Measurements from ENCODE around the gene CFAP65. TPM values are rescaled to one million over a fixed set of nuclear protein-coding genes. Genes with fewer than 3 reads are reported as not detected.

CFAP65 gene
- total and polyA plus RNA-seq, 9 of the 15 experiments (the other 6 are each of a cell fraction or from before 2014, with no cell fraction given), result not detected

- TF ChIP-seq ZNF121 (CRISPR knock-in tag; conservative IDR thresholded peaks at IDR 0.05) (0 out of 2 replicates have a peak, but pooled peaks have one; percentile 6), PPARD (CRISPR knock-in tag; IDR thresholded peaks at IDR 0.05) (no peak)
- Histone ChIP-seq H3K9me1 (ENCODE audit: control insufficient read depth, insufficient read depth, low read length) (peaks cover 2% of the 10 kb centered on the region), H4K20me1 (replicated peaks; ENCODE audit: control insufficient read depth, insufficient read depth, low read length) (peaks cover 4% of the 10 kb centered on the region; the same call in 1 of the 2 replicates), H2AFZ (ENCODE audit: low read depth, low read length) (no peak overlapping the region), H3K4me1 (replicated peaks in 1 of 2; ENCODE audit: control insufficient read depth in 2 of 2, insufficient read depth in 2 of 2, low read length in 2 of 2) (no peaks in the 10 kb centered on the region), H3K4me2 (ENCODE audit: insufficient read depth, low read length) (no peak overlapping the region), H3K4me3 (no peak overlapping the region), H3K9ac (ENCODE audit: insufficient read depth in 1 of 2, low read depth in 2 of 2, low read length in 2 of 2) (no peak overlapping the region), H3K79me2 (ENCODE audit: control insufficient read depth, insufficient read depth, low read length) (no peaks in the 10 kb centered on the region), H3K27ac (ENCODE audit: extremely low read depth, low read depth, low read length) (no peak overlapping the region), H3K36me3 (ENCODE audit: control insufficient read depth, insufficient read depth, low read length) (no peaks in the 10 kb centered on the region), H3K27me3 (ENCODE audit: control insufficient read depth in 2 of 2, insufficient read depth in 2 of 2, low read length in 2 of 2) (peaks cover 0 to 67% of the 10 kb centered on the region in 2 experiments; a peak in 4 of 5 replicates), H3K9me3 (replicated peaks; ENCODE audit: control insufficient read depth, insufficient read depth, low read depth, low read length) (no peaks in the 10 kb centered on the region)
- ChIA-PET POLR2A (no interaction called here), CTCF (ENCODE audit: low intra/inter-chr PET ratio) (no interaction called here)
- no TSS peak for BruUV-seq (replicated peaks)
- ATAC-seq (no peak), DNase-seq (ENCODE audit: extremely low read depth in 1 of 4, low spot score in 3 of 4) (no peak), FAIRE-seq (no peak)
- in situ Hi-C loops (cut with MboI) (loop anchor here (10.0 kb wide), 1 partner anchor 134 kb away; no protein-coding TSS in a partner anchor), intact Hi-C loops (cut with micrococcal nuclease) (no loop called here)
- WGBS (ENCODE audit: insufficient coverage, low coverage, missing lambda C conversion rate), result 4% methylated on average over 8 of the region's 11 CpGs
Measured at GRCh38 chr2:219020604-219021365, 20.5 kb downstream of the CFAP65 start.

- no peak for TF ChIP-seq ZNF511 (CRISPR knock-in tag; IDR thresholded peaks at IDR 0.05)
- no peak for TF ChIP-seq BCL6 (CRISPR knock-in tag; IDR thresholded peaks at IDR 0.05)
- TF ChIP-seq ETS2 (tag; IDR thresholded peaks at IDR 0.05; ENCODE audit: borderline replicate concordance, poor library complexity, severe bottlenecking), result no peak
- TF ChIP-seq NFRKB (IDR thresholded peaks at IDR 0.05; ENCODE audit: low read depth), result no peak
- no peak for TF ChIP-seq BRF1 (IDR thresholded peaks at IDR 0.05; ENCODE audit: borderline replicate concordance, extremely low read depth, insufficient read length)
- TF ChIP-seq CHCHD3 (CRISPR knock-in tag; IDR thresholded peaks at IDR 0.05), result no peak
- TF ChIP-seq STAT6 (CRISPR knock-in tag; IDR thresholded peaks at IDR 0.05), result no peak
- TF ChIP-seq POLR2AphosphoS2 (IDR thresholded peaks at IDR 0.05; ENCODE audit: low read length), result no peak
- POLR2A ChIA-PET, result interaction anchor here (1.5 kb wide), 1 partner anchor 22 kb away, joined by 4 read pairs; no protein-coding TSS in a partner anchor
- CTCF ChIA-PET (ENCODE audit: low intra/inter-chr PET ratio), result no interaction called here
Measured at GRCh38 chr2:219019436-219019835, 21.9 kb downstream of the CFAP65 start.

More at GRCh38 chr2:219019436-219019835, 21.9 kb downstream of the CFAP65 start:
- Histone ChIP-seq H4K20me1 (replicated peaks; ENCODE audit: control insufficient read depth, insufficient read depth, low read length) (peaks cover 4% of the 10 kb centered on the region; the same call in 1 of the 2 replicates), H3K79me2 (ENCODE audit: control insufficient read depth, insufficient read depth, low read length) (no peaks in the 10 kb centered on the region), H3K9me3 (replicated peaks; ENCODE audit: control insufficient read depth, insufficient read depth, low read depth, low read length) (no peaks in the 10 kb centered on the region), H3K27ac (ENCODE audit: extremely low read depth, low read depth, low read length) (no peak overlapping the region), H3K9ac (ENCODE audit: insufficient read depth in 1 of 2, low read depth in 2 of 2, low read length in 2 of 2) (no peak overlapping the region), H3K27me3 (ENCODE audit: control insufficient read depth in 2 of 2, insufficient read depth in 2 of 2, low read length in 2 of 2) (peaks cover 0 to 71% of the 10 kb centered on the region in 2 experiments; a peak in 4 of 5 replicates), H3K36me3 (ENCODE audit: control insufficient read depth, insufficient read depth, low read length) (no peaks in the 10 kb centered on the region), H3K4me1 (replicated peaks in 1 of 2; ENCODE audit: control insufficient read depth in 2 of 2, insufficient read depth in 2 of 2, low read length in 2 of 2) (no peaks in the 10 kb centered on the region), H3K4me2 (ENCODE audit: insufficient read depth, low read length) (no peak overlapping the region), H2AFZ (ENCODE audit: low read depth, low read length) (no peak overlapping the region), H3K4me3 (no peak overlapping the region), H3K9me1 (ENCODE audit: control insufficient read depth, insufficient read depth, low read length) (peaks cover 2% of the 10 kb centered on the region)
- intact Hi-C loops (cut with micrococcal nuclease) (no loop called here), in situ Hi-C loops (cut with MboI) (no loop called here)
- FAIRE-seq (no peak), ATAC-seq (no peak), DNase-seq (ENCODE audit: extremely low read depth in 1 of 4, low spot score in 3 of 4) (no peak)
- no TSS peak for BruUV-seq (replicated peaks)
- WGBS (ENCODE audit: insufficient coverage, low coverage, missing lambda C conversion rate), result 0% methylated on average over 4 of the region's 6 CpGs

Measured in K562 (cell line).